ENCODE data around the gene RPUSD3. TPM values are rescaled to one million over a fixed set of nuclear protein-coding genes. Genes with fewer than 3 reads are reported as not detected.
"Not testable (repeated sequence)": the region's sequence is repeated elsewhere in the genome, so short reads cannot be mapped to it uniquely, and the experiment has no call there.

RPUSD3 gene, protein sequence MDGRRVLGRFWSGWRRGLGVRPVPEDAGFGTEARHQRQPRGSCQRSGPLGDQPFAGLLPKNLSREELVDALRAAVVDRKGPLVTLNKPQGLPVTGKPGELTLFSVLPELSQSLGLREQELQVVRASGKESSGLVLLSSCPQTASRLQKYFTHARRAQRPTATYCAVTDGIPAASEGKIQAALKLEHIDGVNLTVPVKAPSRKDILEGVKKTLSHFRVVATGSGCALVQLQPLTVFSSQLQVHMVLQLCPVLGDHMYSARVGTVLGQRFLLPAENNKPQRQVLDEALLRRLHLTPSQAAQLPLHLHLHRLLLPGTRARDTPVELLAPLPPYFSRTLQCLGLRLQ
- total RNA-seq: 10 to 100 TPM; 70.7 to 83.2 TPM

DNA sequence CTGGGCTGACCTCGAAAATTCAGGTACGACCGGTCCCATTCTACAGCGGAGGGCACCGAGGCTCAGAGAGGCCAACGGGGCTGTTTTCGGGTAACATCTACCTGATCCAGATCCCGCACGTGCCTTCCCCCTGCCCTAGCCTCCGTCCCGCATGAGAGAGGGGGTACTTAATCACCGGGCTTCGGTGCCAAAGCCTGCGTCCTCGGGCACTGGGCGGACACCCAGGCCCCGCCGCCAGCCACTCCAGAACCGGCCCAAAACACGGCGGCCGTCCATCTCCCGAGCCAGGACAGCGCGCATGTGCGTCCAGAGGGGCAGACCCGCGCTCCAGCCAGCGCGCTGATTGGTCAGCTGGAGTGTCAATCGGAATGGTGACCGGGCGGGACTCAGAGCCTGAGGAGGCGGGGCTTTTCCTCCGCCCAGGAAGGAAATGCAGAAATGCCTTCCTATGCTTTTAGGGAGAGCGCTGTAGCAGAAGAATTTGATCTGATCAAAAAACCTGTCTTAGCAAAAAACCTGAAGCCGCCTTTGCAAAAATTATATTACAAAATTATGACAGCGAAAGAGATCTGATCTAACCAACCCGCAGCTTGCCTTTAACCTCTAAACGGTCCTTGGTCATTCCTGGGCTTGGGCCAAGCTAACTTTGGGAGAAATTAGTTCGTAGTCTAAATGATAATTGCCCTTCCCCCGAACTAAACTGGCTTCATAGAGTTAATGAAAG lies at the start of gene RPUSD3:
Gene RPUSD3 (minus strand): TSS at position 294 of the 724 bp plus-strand sequence. CDS start 18 bp downstream, at position 276.
- Mint-ChIP-seq H3K9me3 (no peaks in the 10 kb centered on the region), H3K27ac (peak within 1 kb of the TSS; percentile 91 to 96), H3K36me3 (peaks cover 24 to 28% of the 10 kb centered on the region in 2 donors)
- ATAC-seq (peak; percentile 97), DNase-seq (ENCODE audit: low spot score in 2 of 2) (peak; percentile 97 to 100)

DNA sequence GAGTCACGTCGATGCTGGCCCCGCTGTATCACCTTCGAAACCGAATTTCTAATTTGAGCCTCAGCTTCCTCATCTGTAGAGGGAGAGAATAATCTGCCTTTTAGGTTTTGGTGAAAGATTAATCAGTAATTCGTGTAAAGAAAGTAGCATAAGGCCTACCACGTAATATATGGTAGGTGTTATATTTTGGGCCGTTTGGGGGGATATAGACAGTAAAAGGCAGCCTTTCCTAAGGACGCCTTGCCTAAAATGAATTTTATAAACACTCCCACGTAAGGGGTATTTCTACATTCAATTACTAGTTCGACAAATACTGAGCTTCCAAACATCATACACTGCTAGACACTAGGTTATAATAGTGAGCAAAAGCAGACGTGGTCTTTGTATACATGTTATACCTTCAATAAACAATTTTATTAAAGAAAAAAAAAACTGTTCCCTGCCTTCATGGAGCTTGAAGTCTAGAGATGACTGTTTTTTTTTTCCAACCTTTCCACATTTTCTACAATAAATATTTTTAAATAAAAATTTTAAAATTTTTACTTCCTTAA lies 47.3 kb upstream of the RPUSD3 start:
- peak overlapping the region; percentile 96 to 97 for H3K27ac Mint-ChIP-seq
- peaks cover 42% of the 10 kb centered on the region in 2 donors for H3K36me3 Mint-ChIP-seq
- no peak for ATAC-seq
- H3K9me3 Mint-ChIP-seq: peaks cover 4 to 15% of the 10 kb centered on the region in 2 donors
- no peak for DNase-seq (ENCODE audit: low spot score in 2 of 2)

DNA sequence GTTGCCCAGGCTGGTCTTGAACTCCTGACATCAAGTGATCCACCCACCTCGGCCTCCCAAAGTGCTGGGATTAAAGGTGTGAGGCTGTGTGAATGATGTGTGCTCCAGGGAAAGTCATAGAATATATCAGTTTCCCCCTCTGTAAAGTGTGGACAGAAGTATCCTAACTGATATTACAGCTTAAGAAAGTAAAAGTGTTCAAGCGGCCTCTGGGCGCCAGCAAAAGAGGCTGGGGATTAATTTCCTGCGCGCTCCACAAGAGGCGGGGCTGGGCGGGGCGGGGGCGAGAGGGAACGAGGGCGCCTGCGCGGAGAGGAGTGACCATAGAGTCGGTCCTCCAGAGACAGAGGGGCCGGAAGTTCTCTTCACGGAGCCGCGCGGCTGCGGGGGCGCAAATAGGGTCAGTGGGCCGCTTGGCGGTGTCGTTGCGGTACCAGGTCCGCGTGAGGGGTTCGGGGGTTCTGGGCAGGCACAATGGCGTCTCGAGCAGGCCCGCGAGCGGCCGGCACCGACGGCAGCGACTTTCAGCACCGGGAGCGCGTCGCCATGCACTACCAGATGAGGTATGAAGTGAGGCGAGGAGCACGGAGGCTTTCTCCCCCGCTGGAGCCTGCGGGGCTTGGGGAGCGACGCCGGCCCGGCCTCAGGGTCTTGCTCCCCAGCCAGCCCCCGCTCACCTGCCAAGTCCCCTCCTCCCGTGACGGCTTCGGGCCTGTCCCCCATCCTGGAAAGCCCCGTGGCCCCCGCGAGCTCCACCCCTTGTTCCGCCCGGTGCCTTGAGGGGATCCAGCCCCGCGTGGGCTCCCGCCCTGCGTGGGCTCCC lies 46.7 kb upstream of the RPUSD3 start, which contains the start of gene JAGN1:
Gene JAGN1 (plus strand): TSS at position 362 of the 823 bp plus-strand sequence. CDS start 113 bp downstream, at position 475.
- peaks cover 4 to 15% of the 10 kb centered on the region in 2 donors for H3K9me3 Mint-ChIP-seq
- ATAC-seq: peak; percentile 88 to 89

DNA sequence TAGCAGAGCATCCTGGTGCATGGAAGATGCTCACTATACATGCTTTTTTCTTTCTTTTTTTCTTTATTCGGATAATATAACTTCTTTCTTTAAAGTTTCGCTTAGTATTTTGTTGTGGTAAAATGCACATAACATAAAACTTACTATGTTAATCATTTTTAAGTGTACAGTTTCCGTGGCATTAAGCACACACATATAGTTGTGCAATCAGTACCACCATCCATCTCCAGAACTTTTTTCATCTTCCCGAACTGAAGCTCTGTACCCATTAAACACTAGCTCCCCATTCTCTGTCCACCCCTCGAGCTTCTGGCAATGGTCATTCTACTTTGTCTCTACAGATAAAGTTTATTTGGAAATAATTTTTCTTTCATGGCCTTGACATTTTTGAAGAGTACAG lies 45.6 kb upstream of the RPUSD3 start:
- Mint-ChIP-seq H3K27ac (peak overlapping the region in 1 of 2 donors; percentile 96), H3K36me3 (peaks cover 35 to 36% of the 10 kb centered on the region in 2 donors), H3K9me3 (peaks cover 0 to 10% of the 10 kb centered on the region in 2 donors)
- ATAC-seq: no peak
- no peak for DNase-seq (ENCODE audit: low spot score in 2 of 2)

More for the DNA sequence above, 46.7 kb upstream of the RPUSD3 start, which contains the start of gene JAGN1:
- H3K36me3 Mint-ChIP-seq: peaks cover 42% of the 10 kb centered on the region in 2 donors
- H3K27ac Mint-ChIP-seq: peak within 1 kb of the TSS; percentile 96 to 97
- peak; percentile 85 to 87 for DNase-seq (ENCODE audit: low spot score in 2 of 2)

DNA sequence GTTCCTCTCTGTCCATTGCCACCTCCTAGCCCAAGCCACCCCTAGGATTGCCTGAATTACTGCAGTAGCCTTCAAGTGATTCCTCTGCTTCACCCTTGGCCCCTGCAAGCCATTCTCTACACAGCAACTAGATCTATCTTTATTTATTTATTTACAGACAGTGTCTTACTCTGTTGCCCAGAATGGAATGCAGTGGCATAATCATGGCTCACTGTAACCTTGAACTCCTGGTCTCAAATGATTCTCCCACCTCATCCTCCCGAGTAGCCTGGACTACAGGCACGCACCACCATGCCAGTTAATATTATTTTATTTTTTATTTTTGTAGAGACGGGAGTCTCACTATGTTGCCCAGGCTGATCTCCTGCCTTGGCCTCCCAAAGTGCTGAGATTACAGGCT lies 44.7 kb upstream of the RPUSD3 start:
- Mint-ChIP-seq H3K27ac (no peak overlapping the region), H3K36me3 (peaks cover 27 to 30% of the 10 kb centered on the region in 2 donors), H3K9me3 (peaks cover 0 to 10% of the 10 kb centered on the region in 2 donors)
- no peak for ATAC-seq
- no peak for DNase-seq (ENCODE audit: low spot score in 2 of 2)

DNA sequence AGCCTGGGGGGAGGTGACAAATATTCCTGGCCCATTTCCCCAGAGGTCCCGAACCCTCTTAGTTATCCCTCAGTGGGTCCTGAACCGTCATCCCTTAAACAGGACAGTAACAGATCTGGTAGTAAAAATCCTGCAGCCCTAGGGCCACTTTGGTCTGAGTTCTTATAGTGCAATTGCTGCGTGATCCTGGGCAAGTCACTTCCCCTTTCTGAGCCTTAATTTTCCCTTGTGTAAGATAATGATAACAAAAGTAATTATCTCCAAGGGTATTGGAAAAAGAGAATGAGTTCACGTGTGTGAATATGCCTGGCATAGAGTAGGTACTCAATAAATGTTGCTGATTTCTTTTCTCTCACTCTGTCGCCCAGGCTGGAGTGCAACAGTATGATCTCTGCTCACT lies 43.7 kb upstream of the RPUSD3 start:
- H3K9me3 Mint-ChIP-seq: peaks cover 0 to 3% of the 10 kb centered on the region in 2 donors
- DNase-seq (ENCODE audit: low spot score in 2 of 2): no peak
- H3K27ac Mint-ChIP-seq: no peak overlapping the region

DNA sequence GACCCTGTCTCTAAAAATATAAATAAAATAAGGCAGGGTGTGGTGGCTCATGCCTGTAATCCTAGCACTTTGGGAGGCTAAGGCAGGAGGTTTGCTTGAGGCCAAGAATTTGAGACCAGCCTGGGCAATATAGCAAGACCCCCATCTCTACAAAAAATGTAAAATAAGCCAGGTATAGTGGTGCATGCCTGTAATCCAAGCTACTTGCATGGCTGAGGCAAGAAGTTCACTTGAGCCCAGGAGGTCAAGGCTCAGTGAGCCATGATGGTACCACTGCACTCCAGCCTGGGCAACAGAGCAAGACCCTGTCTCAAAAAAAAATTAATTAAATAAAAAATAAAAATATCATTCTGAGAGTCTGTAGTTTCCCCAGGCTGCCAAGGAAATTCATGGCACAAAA lies 42.5 kb upstream of the RPUSD3 start:
- Mint-ChIP-seq H3K27ac (no peak overlapping the region), H3K36me3 (peaks cover 7 to 11% of the 10 kb centered on the region in 2 donors)
- ATAC-seq: no peak

More for the DNA sequence above, 43.7 kb upstream of the RPUSD3 start:
- no peak for ATAC-seq
- peaks cover 18 to 19% of the 10 kb centered on the region in 2 donors for H3K36me3 Mint-ChIP-seq

DNA sequence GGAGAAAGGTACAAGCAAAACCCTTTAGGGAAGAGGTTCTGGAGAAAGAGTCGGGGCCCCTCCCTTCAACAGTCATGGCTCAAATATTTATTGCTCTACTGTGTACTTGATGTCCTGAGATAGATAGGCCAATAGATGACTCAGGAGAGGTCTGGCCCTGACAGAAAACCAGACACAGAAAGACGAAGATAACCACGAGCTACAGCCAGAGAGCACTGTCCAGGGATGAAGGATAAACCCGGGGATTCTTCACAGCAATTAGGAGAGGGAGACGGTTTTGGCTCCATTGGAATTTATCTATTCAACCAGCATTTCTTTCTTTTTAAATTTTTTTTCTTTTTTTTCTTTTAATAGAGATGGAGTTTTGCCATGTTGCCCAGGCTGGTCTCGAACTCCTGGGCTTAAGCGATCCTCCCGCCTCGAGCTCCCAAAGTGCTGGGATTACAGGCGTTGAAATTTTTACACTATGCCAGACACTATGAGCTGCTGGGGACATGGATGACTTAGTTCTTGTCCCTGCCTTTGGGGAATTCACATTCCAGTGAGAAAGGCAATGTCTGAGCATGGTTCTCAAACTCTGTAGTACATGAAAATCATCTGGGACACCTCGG lies 40.9 kb upstream of the RPUSD3 start:
- no peaks in the 10 kb centered on the region for H3K36me3 Mint-ChIP-seq
- ATAC-seq: no peak
- H3K9me3 Mint-ChIP-seq: no peaks in the 10 kb centered on the region
- DNase-seq (ENCODE audit: low spot score in 2 of 2): no peak
- no peak overlapping the region for H3K27ac Mint-ChIP-seq

More for the DNA sequence above, 42.5 kb upstream of the RPUSD3 start:
- H3K9me3 Mint-ChIP-seq: no peaks in the 10 kb centered on the region
- no peak for DNase-seq (ENCODE audit: low spot score in 2 of 2)

DNA sequence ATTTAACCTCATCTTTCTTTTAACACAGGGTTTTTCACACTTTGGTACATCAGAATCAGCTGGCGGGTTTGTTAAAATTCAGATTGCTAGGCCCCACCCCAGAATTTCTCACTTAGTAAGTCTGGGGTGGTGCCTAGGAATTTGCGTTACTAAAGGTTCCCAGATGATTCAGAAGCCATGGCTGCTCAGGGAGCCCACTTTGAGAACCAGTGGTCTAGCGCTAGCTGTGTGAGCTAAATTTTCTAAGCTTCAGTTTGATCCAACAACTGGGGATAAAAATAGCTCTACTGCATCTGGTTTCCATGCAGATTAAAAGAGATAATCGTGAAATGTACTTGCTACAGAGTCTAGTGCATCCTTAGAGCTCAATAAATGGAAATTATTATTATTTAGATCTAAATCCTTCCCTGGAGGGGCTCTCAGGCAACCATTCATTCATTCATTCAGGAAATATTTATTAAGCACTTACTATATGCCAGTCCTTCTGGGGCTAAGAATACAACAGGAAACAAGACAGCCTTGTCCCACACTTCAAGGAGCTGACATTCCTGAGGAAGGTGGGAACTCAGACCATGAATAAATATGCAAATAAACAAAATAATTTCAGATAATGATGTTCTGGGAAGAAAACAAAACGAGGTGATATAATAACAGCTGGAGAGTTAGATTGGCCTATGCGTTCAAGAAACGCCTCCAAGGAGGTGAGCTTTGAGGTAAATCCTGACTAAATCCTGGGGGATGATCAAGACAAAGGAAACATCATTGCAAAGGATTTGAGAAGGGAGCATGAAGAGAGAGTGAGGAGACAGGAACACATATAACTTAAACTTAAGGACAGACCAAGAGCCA lies 40.1 kb upstream of the RPUSD3 start:
- H3K36me3 Mint-ChIP-seq: no peaks in the 10 kb centered on the region
- H3K9me3 Mint-ChIP-seq: no peaks in the 10 kb centered on the region
- ATAC-seq (no peak), DNase-seq (ENCODE audit: low spot score in 2 of 2) (no peak)
- H3K27ac Mint-ChIP-seq: no peak overlapping the region

DNA sequence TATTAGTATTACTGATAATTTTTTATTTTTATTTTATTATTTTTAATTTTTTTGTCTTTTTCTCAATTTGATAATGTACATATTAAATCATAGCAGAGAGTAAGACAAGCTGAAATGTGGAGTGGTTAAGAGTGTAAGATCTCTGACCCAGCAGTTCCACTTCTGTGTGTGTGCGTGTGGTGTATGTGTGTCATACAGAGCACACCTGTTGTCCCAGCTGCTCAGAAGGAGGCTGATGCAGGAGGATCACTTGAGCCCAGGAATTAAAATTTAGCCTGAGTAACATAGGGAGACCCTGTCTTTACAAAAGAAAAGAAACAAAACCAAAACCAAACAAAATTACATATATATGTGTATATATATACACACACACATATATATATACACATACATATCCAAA lies 37.6 kb upstream of the RPUSD3 start:
- ATAC-seq: no peak
- no peak overlapping the region for H3K27ac Mint-ChIP-seq
- DNase-seq (ENCODE audit: low spot score in 2 of 2): no peak
- H3K9me3 Mint-ChIP-seq: no peaks in the 10 kb centered on the region
- H3K36me3 Mint-ChIP-seq: no peaks in the 10 kb centered on the region

DNA sequence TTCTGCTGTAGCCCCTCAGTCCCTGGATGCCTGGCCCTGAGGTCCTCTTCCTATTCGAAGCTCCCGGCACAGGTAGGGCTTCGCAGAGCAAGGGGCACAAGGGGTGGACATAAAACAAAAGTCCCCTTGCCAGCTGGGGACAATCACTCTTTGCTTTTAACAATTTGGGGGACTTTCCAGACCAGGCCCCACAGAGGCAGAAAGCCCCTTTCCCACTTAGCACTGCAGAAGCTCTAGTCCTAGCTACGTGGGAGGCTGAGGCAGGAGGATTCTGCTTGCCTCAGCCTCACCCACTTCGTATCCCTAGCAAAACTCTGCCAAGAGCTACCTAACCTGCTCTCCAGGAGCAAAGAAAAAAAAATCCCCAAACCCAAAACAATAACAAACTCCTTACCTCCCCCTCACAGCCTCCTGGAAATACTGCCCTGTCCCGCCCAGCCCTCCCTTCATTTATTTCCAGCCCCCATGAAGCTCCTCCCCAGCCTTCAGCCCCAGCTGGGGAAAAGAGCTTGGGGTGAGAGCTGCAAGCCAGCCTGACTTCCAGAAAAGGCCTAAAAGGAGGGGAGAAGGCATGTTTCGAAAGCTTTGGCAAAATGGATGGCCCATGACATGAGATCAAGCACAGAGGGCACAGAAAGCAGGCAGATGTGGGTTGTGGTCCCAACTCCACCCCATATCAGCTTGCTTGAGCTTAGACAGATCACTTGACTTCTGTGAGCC lies 36.2 kb upstream of the RPUSD3 start, which contains the start of gene CIDEC:
Gene CIDEC (minus strand): TSS at position 424 of the 720 bp plus-strand sequence. CDS start 1,767 bp downstream, outside the sequence.
- ATAC-seq (no peak), DNase-seq (ENCODE audit: low spot score in 2 of 2) (no peak)
- H3K27ac Mint-ChIP-seq: no peak within 1 kb of the TSS
- no peaks in the 10 kb centered on the region for H3K36me3 Mint-ChIP-seq
- no peaks in the 10 kb centered on the region for H3K9me3 Mint-ChIP-seq

DNA sequence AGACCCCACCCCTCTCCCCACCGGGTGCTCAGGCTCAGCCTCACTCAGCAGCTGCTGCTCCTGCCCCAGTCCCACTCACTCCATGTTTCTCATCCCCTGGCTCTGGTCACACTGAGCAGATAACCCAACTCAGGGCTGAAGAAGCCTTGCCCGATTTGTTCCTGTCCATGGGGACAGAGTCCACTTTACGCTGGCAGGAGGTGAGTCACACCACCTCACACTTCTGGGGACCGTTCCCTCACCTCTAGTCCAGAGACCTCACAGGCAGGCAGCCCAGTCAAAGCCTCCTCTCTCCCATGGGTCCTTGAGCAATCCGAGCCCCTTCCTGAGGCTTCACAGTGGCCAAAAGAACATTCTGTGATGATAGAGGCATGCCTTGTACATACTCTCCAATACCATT lies 34.9 kb upstream of the RPUSD3 start:
- ATAC-seq (no peak), DNase-seq (ENCODE audit: low spot score in 2 of 2) (no peak)
- H3K9me3 Mint-ChIP-seq: no peaks in the 10 kb centered on the region
- H3K36me3 Mint-ChIP-seq: no peaks in the 10 kb centered on the region
- no peak overlapping the region for H3K27ac Mint-ChIP-seq

DNA sequence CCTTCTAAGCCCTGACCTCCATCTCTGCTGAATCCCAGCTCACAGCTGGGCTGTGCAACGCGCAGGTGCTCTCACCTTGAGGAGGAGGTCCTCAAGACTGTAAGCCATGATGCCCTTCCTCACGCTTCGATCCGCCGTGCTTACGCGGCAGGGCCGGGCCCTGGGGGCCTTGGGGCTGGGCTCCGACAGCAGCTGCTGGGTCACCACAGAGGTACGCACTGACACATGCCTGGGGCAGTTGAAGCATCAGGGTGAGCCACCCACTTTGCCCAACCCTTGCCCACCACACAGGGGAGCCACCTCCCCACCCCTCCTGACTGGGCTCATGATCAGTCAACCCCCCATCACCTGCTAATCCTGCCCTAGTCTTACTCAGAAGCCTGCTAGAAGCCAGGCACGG lies 33.2 kb upstream of the RPUSD3 start:
- Mint-ChIP-seq H3K36me3 (no peaks in the 10 kb centered on the region), H3K9me3 (no peaks in the 10 kb centered on the region), H3K27ac (no peak overlapping the region)
- peak in 1 of 2 donors; percentile 26 for ATAC-seq
- no peak for DNase-seq (ENCODE audit: low spot score in 2 of 2)

DNA sequence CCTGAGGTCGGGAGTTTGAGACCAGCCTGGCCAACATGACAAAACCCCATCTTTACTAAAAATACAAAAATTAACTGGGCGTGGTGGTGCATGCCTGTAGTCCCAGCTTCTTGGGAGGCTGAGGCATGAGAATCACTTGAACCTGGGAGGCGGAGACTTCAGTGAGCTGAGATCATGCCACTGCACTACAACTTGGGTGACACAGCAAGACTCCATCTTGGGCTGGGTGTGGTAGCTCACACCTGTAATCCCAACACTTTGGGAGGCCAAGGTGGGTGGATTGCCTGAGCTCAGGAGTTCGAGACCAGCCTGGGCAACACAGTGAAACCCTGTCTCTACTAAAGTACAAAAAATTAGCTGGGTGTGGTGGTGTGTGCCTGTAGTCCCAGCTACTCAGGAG lies 32.4 kb upstream of the RPUSD3 start:
- H3K36me3 Mint-ChIP-seq, ATAC-seq: not testable (repeated sequence)

More for the DNA sequence above, 32.4 kb upstream of the RPUSD3 start:
- not testable (repeated sequence) for DNase-seq (ENCODE audit: low spot score in 2 of 2); H3K9me3 Mint-ChIP-seq; H3K27ac Mint-ChIP-seq
